ENCODE measurements around the gene LIMS4.
"Not testable (repeated sequence)": the region's sequence is repeated elsewhere in the genome, so short reads cannot be mapped to it uniquely, and the experiment has no call there.

LIMS4 gene

GRCh38 chr2:110449127-110449947 lies 23.3 kb downstream of the LIMS4 start:
- DNase-seq = not testable (repeated sequence)

GRCh38 chr2:110446644-110447043 lies 26.0 kb downstream of the LIMS4 start:
- DNase-seq = not testable (repeated sequence)

- not testable (repeated sequence) for DNase-seq
Observed at GRCh38 chr2:110443305-110444005, 29.2 kb downstream of the LIMS4 start.

GRCh38 chr2:110441905-110442304 lies 30.7 kb downstream of the LIMS4 start:
- DNase-seq = not testable (repeated sequence)

GRCh38 chr2:110434565-110434964 lies 38.1 kb downstream of the LIMS4 start:
- DNase-seq = not testable (repeated sequence)

DNA sequence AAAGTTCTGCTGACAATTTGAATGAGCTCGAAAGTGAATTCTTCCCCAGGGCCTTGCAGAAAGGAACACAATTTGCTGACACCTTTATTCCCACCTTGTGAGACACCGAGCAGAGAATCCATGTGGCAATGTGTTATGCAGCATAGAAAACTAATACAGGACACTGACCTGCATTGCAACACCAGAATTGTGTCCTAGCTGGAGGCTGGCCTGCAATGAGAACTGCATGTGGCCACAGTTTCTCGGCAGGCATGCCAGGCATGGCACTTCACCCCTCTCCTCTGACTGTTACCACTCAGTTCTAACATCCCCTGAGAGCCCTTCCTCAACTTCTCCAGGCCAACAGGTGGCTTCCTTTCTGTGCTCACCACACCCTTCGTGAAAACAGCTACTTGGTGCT lies 46.9 kb downstream of the LIMS4 start:
- DNase-seq = not testable (repeated sequence)

DNA sequence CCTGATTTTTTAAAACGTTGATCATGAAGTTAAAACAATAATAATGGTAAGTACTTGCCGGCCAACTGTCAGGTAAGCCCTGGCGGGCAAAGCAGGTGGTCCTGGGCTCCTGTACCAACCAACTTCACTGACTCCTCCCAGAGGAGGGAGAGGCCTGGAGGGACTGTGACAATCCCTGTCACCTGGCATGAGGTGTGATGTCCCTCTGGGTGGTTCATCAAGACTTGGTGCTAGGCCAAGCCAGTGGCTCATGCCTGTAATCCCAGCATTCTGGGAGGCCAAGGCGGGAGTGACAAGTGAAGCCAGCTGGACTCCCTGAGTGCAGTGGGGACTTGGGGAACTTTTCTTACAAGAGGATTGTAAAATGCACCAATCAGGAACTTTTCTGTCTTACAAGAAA lies 48.2 kb downstream of the LIMS4 start:
- not testable (repeated sequence) for DNase-seq

DNA sequence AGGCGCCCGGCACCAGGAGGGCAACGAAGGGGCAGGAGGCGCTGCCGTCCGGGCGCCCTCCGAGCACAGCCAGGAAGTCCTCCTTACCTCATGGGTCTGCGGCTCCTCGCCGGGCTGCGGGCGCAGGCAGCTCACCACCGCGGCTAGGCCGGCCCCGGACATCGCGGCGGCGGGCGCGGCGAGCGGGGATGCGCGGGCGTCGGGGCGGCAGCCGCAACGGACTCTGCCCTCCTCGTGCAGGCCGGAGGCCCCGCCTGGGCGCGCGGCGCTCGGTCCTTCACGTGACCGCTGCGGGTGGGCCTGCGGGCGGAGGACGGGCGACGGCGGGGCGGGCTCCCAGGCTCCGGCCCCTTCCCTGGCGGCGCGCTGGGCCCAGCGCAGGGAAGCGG lies 49.0 kb downstream of the LIMS4 start:
- not testable (repeated sequence) for DNase-seq

DNA sequence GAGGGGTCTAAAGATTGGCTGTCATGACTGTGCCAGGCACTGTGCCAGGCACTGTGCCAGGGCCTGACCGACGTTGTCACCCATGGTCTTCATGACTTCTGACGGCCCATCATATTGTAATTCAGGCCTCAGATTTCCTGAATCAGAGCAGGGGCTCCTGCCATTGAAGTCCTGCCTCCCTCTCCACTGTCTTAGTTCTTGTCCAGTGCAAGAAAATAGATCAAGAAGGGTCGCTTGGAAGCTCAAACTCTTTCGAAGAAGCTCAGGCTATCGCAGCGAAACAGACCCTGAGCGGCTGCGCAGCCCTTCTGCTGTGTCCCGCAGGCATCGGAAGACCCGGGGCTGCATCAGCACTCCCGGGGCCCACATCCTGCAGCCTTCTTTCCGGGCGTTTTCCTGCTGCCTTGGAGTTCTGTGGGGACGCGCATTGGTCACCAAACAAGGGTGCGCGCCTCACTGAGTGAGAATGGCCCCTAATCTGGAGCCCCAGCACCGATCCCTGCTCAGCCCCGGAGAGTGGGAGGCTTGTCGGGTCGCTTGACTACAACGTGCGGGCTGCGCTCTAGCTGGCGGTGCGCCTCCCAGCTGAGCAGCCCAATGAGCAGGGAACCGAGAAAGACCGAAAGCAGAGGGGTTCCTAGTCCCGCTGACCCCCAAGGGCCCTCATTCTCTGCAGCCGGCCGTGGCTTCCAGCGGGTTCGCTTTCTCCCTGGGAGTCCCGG lies 49.6 kb downstream of the LIMS4 start:
- not testable (repeated sequence) for DNase-seq

- not testable (repeated sequence) for DNase-seq
Observed at GRCh38 chr2:110420641-110421354, 51.8 kb downstream of the LIMS4 start.

DNA sequence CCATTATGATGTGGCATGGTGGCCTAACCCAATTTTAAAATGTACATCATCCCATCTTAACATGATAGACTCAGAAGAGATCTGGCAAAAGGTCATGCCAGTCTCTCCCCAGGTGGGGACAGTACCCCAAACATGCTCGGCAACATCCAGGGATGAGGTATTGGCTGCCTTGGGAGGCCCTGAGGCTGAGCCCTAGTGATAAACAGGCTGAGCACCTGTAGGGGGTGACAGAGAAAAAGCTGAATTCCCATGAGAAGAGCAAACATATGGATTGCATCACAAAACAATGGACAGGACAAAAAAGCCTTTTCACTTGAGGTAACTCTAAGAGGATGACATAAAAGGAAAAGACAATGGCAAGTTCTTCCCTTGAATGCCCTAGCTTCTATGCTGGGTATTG lies 65.5 kb downstream of the LIMS4 start:
- not testable (repeated sequence) for DNase-seq

DNA sequence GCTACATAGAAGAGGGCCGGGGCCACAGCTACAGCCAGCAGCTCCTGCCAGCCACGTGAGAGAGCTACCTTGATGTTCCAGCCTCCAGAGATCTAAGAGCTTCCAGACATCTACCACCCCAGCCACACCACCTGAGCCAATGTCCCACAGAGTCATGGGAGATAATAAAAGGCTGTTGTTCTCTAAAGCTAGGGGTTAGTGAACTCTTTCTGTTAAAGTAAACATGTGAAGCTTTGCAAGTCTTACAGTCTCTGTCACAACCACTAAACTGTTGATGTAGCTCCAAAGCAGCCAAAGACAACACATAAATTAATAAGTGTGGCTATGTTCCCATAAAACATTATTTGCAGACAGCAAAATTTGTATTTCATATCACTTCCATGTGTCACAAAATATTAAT lies 67.6 kb downstream of the LIMS4 start:
- not testable (repeated sequence) for DNase-seq

DNA sequence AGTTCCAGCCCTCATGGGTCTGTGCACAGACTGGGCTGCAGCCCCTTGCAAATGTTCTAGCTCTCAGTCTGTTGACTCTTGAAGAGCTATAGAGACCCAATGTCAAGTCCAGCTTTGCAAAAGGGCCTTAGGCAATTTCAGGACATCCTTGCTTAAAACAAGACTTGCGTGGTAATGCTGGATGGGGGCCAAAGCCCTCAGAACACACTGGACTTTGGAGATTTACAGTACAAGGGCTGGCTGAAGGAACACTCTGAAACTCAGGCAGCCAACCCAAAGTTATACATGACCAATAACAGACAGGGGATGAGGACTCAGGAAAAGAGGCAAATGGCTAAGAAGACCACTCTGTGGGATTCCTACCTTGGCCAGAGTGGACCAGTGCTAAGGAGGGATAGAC lies 68.4 kb downstream of the LIMS4 start:
- DNase-seq = not testable (repeated sequence)

GRCh38 chr2:110401001-110401618 lies 71.5 kb downstream of the LIMS4 start:
- not testable (repeated sequence) for DNase-seq

- not testable (repeated sequence) for DNase-seq
Observed at GRCh38 chr2:110399378-110399777, 73.2 kb downstream of the LIMS4 start.

- not testable (repeated sequence) for DNase-seq
Observed at GRCh38 chr2:110395990-110396389, 76.6 kb downstream of the LIMS4 start.

Data from fibroblast of skin of right biceps (primary cell).